B cell (primary cell): ENCODE measurements around the gene GFPT2.

ENCODE experiments used
- EZH2 ChIP-seq: IDR thresholded peaks from 2 replicates; pipeline ENCODE4 v1.6.1; 2012; ENCODE audit warnings: borderline replicate concordance, low read depth, mild to moderate bottlenecking, moderate library complexity, low read length; ENCODE audit not compliant: insufficient read depth, poor library complexity, severe bottlenecking
- TF ChIP-seq, protein P1 (sequence below): fragments of 200-600 bp; IDR thresholded peaks from one replicate; pipeline ENCODE4 v1.8.0; 2022; ENCODE audit warnings: antibody characterized with exemption, mild to moderate bottlenecking

- TF ChIP-seq, protein P1, sequence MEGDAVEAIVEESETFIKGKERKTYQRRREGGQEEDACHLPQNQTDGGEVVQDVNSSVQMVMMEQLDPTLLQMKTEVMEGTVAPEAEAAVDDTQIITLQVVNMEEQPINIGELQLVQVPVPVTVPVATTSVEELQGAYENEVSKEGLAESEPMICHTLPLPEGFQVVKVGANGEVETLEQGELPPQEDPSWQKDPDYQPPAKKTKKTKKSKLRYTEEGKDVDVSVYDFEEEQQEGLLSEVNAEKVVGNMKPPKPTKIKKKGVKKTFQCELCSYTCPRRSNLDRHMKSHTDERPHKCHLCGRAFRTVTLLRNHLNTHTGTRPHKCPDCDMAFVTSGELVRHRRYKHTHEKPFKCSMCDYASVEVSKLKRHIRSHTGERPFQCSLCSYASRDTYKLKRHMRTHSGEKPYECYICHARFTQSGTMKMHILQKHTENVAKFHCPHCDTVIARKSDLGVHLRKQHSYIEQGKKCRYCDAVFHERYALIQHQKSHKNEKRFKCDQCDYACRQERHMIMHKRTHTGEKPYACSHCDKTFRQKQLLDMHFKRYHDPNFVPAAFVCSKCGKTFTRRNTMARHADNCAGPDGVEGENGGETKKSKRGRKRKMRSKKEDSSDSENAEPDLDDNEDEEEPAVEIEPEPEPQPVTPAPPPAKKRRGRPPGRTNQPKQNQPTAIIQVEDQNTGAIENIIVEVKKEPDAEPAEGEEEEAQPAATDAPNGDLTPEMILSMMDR: no peak
- TF ChIP-seq EZH2: no peak
These were observed 99.9 kb downstream of the GFPT2 start for GRCh38 chr5:180253036-180253824.
